Spleen (tissue), 11 donors: Measurements from ENCODE around the gene MFNG. TPM values are rescaled to one million over a fixed set of nuclear protein-coding genes. Genes with fewer than 3 reads are reported as not detected.

ENCODE experiments used
- DNase-seq: peaks from one replicate; pipeline ENCODE4 v3.0.0-alpha.2; 2020
- H3K27ac ChIP-seq, 8 donors: fragments of 200-600 bp; sonication (generic) in 7 of 8; 1 replicate in 4 of 8; 2 replicates in 4 of 8; pipeline versions ENCODE4 v1.5.0 to v1.8.0; 2016 to 2021; ENCODE audit warnings: inconsistent platforms in 4 of 8, mild to moderate bottlenecking in 4 of 8, moderate library complexity in 1 of 8
- H3K27me3 ChIP-seq, 7 donors: fragments of 200-600 bp; sonication (generic) in 6 of 7; replicated peaks in 1 of 7; 1 replicate in 4 of 7; 2 replicates in 3 of 7; pipeline versions ENCODE4 v1.5.0 to v1.8.0; 2016 to 2021; ENCODE audit warnings: inconsistent platforms in 3 of 7, mild to moderate bottlenecking in 1 of 7
- H3K36me3 ChIP-seq, 6 donors: fragments of 200-600 bp; sonication (generic) in 5 of 6; 1 replicate in 4 of 6; 2 replicates in 2 of 6; pipeline versions ENCODE4 v1.5.0 to v1.8.0; 2016 to 2021; ENCODE audit warnings: inconsistent platforms in 2 of 6
- H3K4me1 ChIP-seq, 6 donors: fragments of 200-600 bp; sonication (generic) in 5 of 6; 1 replicate in 3 of 6; 2 replicates in 3 of 6; pipeline versions ENCODE4 v1.5.0 to v1.8.0; 2016 to 2021; ENCODE audit warnings: inconsistent platforms in 3 of 6
- H3K4me3 ChIP-seq, 8 donors: fragments of 200-600 bp; sonication (generic) in 7 of 8; 1 replicate in 4 of 8; 2 replicates in 4 of 8; pipeline versions ENCODE4 v1.5.0 to v1.8.0; 2016 to 2021; ENCODE audit warnings: inconsistent platforms in 4 of 8, mild to moderate bottlenecking in 4 of 8, moderate library complexity in 2 of 8
- H3K9me3 ChIP-seq, 8 donors: fragments of 200-600 bp; sonication (generic) in 7 of 8; 1 replicate in 4 of 8; 2 replicates in 4 of 8; pipeline versions ENCODE4 v1.5.0 to v1.8.0; 2016 to 2021; ENCODE audit warnings: inconsistent platforms in 4 of 8
- CTCF ChIP-seq, 11 experiments: fragments of 200-600 bp in 7 of 11; fragments of 450-650 bp in 4 of 11; sonication (generic) in 4 of 11; IDR thresholded peaks in 8 of 11; conservative IDR thresholded peaks in 3 of 11; 1 replicate in 7 of 11; 2 replicates in 4 of 11; pipeline versions ENCODE4 v1.4.0 to v1.8.0; 2016 to 2021; ENCODE audit warnings: antibody characterized with exemption in 11 of 11, inconsistent platforms in 4 of 11, mild to moderate bottlenecking in 1 of 11
- POLR2A ChIP-seq, 3 donors: fragments of 450-650 bp; IDR thresholded peaks; one replicate each; pipeline ENCODE4 v1.5.1; 2017; ENCODE audit warnings: antibody characterized with exemption in 3 of 3, mild to moderate bottlenecking in 1 of 3
- POLR2AphosphoS5 ChIP-seq, 3 donors: sonication (generic); formaldehyde crosslinking; IDR thresholded peaks; one replicate each; pipeline ENCODE4 v1.5.1; 2017; ENCODE audit warnings: antibody characterized with exemption in 3 of 3
- WGBS, 5 donors: extraction: QIAGEN DNeasy Blood & Tissue Kit in 3 of 5; methylation state at CpG; one replicate each; pipeline versions ENCODE4 v1.1.5 to v1.1.7; 2013 to 2018; 5-methylcytosine and 5-hydroxymethylcytosine counted together
- intact Hi-C: fragments of 100-400 bp; cut with DNase I; formaldehyde crosslinking; loops from one replicate; pipeline ENCODE4 v1.15.0; 2023; ENCODE audit warnings: low total_unique reads
- polyA plus RNA-seq, 3 donors: library from polyadenylated mRNA; stranded (reverse); fragments of 200-250 nt; gene quantifications; one replicate each; pipeline ENCODE4 v1.2.1, GENCODE V29; 2013
- total RNA-seq, 7 donors: library from RNA; depleted of rRNA in 3 of 7; stranded (reverse); fragments of >200 nt in 3 of 7; fragmentation: NEBNext Ultra II Directional in 4 of 7; extraction: Animal tissue kit (Norgen Biotek cat#: 25700) in 4 of 7; gene quantifications; one replicate each; pipeline versions ENCODE4 v1.1.0 to v1.2.1, GENCODE V29; 2016 to 2021
- donor health status: healthy with polysubstance abuse.
- donor health status: DM: no; HTN: no; CAD: no; lungs with moderate emphysema.
- donor health status: DM: no; HTN: no; CAD: no.
- donor health status: Bipolar disorder and iron deficiency.
- donor health status: healthy.
- donor health status: DM: no; HTN: no; CAD: no.
- donor health status: DM: yes; HTN: yes; CAD: no.

Gene MFNG
- total and polyA plus RNA-seq, 10 donors = 38.7 to 138 (median 96.6) TPM

GRCh38 chr22:37505989-37506388 lies 19.8 kb upstream of the MFNG start:
- peaks cover 0 to 53% (median 26%) of the 10 kb centered on the region in 6 donors for H3K4me1 ChIP-seq

GRCh38 chr22:37505565-37505964 lies 19.4 kb upstream of the MFNG start:
- TF ChIP-seq POLR2AphosphoS5 (IDR thresholded peaks at IDR 0.05) (no peak), POLR2A (IDR thresholded peaks at IDR 0.05) (no peak), CTCF (IDR thresholded peaks at IDR 0.05 in 8 of 11, conservative IDR thresholded peaks at IDR 0.05 in 3 of 11) (no peak)
- Histone ChIP-seq H3K4me1 (peaks cover 0 to 55% (median 29%) of the 10 kb centered on the region in 6 donors), H3K27ac (no peak overlapping the region), H3K36me3 (peaks cover 0 to 23% (median 0%) of the 10 kb centered on the region in 6 donors), H3K4me3 (no peak overlapping the region), H3K9me3 (no peaks in the 10 kb centered on the region), H3K27me3 (peaks cover 0 to 11% (median 0%) of the 10 kb centered on the region in 7 donors)
- 88 to 96% (median 91%) methylated on average over 4 of the region's 4 CpGs for WGBS, 5 donors
- intact Hi-C loops = no loop called here
- DNase-seq = no peak

More at GRCh38 chr22:37505989-37506388, 19.8 kb upstream of the MFNG start:
- intact Hi-C loops = no loop called here
- DNase-seq = no peak
- Histone ChIP-seq H3K27ac (no peak overlapping the region), H3K9me3 (no peaks in the 10 kb centered on the region), H3K4me3 (no peak overlapping the region), H3K27me3 (peaks cover 0 to 7% (median 0%) of the 10 kb centered on the region in 7 donors), H3K36me3 (peaks cover 0 to 23% (median 0%) of the 10 kb centered on the region in 6 donors)
- 85 to 92% (median 87%) methylated on average over 14 of the region's 14 CpGs for WGBS, 5 donors
- TF ChIP-seq POLR2AphosphoS5 (IDR thresholded peaks at IDR 0.05) = no peak
- TF ChIP-seq CTCF (IDR thresholded peaks at IDR 0.05 in 8 of 11, conservative IDR thresholded peaks at IDR 0.05 in 3 of 11) = no peak
- TF ChIP-seq POLR2A (IDR thresholded peaks at IDR 0.05) = no peak

- Histone ChIP-seq H3K27ac (peak overlapping the region in 5 of 8 donors; percentile 75 to 87 (median 77)), H3K9me3 (no peaks in the 10 kb centered on the region), H3K4me1 (peaks cover 2 to 57% (median 32%) of the 10 kb centered on the region in 6 donors), H3K27me3 (peaks cover 0 to 17% (median 0%) of the 10 kb centered on the region in 7 donors), H3K4me3 (no peak overlapping the region), H3K36me3 (peaks cover 0 to 23% (median 0%) of the 10 kb centered on the region in 6 donors)
- DNase-seq = no peak
- intact Hi-C loops = no loop called here
- whole genome bisulfite sequencing, 5 donors = 89 to 97% (median 94%) methylated on average over 4 of the region's 4 CpGs
- TF ChIP-seq POLR2AphosphoS5 (IDR thresholded peaks at IDR 0.05) = no peak
- no peak for TF ChIP-seq CTCF (IDR thresholded peaks at IDR 0.05 in 8 of 11, conservative IDR thresholded peaks at IDR 0.05 in 3 of 11)
- no peak for TF ChIP-seq POLR2A (IDR thresholded peaks at IDR 0.05)
Observed at GRCh38 chr22:37504964-37505363, 18.8 kb upstream of the MFNG start.

GRCh38 chr22:37503850-37504249 lies 17.7 kb upstream of the MFNG start:
- Histone ChIP-seq H3K4me1 (peaks cover 6 to 62% (median 37%) of the 10 kb centered on the region in 6 donors), H3K27ac (peak overlapping the region in 6 of 8 donors; percentile 17 to 87 (median 76)), H3K36me3 (peaks cover 0 to 23% (median 0%) of the 10 kb centered on the region in 6 donors), H3K9me3 (no peaks in the 10 kb centered on the region), H3K4me3 (no peak overlapping the region), H3K27me3 (peaks cover 0 to 27% (median 0%) of the 10 kb centered on the region in 7 donors)
- 59 to 77% (median 69%) methylated on average over 9 to 11 of the region's 11 CpGs for WGBS, 5 donors
- intact Hi-C loops = no loop called here
- TF ChIP-seq POLR2A (IDR thresholded peaks at IDR 0.05) (no peak), CTCF (IDR thresholded peaks at IDR 0.05 in 8 of 11, conservative IDR thresholded peaks at IDR 0.05 in 3 of 11) (no peak), POLR2AphosphoS5 (IDR thresholded peaks at IDR 0.05) (peak; percentile 44 to 58 (median 46))
- no peak for DNase-seq
